ENCODE measurements around the gene TCEANC2. TPM values are rescaled to one million over a fixed set of nuclear protein-coding genes. Genes with fewer than 3 reads are reported as not detected.

TCEANC2 gene
- total RNA-seq, 2 donors from 2014 or later, result 3.3 to 5.6 TPM

DNA sequence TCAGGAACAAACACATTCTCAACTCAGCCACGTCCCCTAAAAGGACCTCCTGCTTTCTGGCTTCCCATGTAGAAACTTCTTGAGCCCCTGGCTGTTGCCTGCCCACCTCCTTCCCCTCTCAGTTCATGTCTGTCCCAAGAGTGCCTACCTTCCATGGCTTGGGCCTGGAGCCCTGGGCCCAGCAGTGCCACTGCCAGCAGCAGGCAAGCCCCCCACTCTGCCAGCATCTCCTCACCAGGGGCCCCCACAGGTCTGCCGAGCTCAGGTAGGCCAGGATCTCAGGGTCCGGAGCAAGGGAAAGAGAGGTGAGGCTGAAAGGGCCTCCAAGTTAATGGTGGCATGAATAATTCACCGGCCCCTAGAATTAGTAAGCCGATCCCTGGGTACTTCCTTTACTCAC, 99.3 kb downstream of the TCEANC2 start, which contains the start of gene CDCP2:
Gene CDCP2 (minus strand): TSS at position 305 of the 400 bp plus-strand sequence. CDS start 78 bp downstream, at position 227.
- no peak within 1 kb of the TSS for H3K4me3 ChIP-seq
- DNase-seq (ENCODE audit: low spot score), result no peak
- H3K27ac ChIP-seq, result no peak within 1 kb of the TSS
- H3K9me3 ChIP-seq, result no peaks in the 10 kb centered on the region
- H3K27me3 ChIP-seq, result no peaks in the 10 kb centered on the region
- TF ChIP-seq, protein P1, sequence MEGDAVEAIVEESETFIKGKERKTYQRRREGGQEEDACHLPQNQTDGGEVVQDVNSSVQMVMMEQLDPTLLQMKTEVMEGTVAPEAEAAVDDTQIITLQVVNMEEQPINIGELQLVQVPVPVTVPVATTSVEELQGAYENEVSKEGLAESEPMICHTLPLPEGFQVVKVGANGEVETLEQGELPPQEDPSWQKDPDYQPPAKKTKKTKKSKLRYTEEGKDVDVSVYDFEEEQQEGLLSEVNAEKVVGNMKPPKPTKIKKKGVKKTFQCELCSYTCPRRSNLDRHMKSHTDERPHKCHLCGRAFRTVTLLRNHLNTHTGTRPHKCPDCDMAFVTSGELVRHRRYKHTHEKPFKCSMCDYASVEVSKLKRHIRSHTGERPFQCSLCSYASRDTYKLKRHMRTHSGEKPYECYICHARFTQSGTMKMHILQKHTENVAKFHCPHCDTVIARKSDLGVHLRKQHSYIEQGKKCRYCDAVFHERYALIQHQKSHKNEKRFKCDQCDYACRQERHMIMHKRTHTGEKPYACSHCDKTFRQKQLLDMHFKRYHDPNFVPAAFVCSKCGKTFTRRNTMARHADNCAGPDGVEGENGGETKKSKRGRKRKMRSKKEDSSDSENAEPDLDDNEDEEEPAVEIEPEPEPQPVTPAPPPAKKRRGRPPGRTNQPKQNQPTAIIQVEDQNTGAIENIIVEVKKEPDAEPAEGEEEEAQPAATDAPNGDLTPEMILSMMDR (IDR thresholded peaks at IDR 0.05), result no peak
- peaks cover 0 to 7% of the 10 kb centered on the region in 2 donors for H3K4me1 ChIP-seq
- H3K36me3 ChIP-seq, result no peaks in the 10 kb centered on the region

DNA sequence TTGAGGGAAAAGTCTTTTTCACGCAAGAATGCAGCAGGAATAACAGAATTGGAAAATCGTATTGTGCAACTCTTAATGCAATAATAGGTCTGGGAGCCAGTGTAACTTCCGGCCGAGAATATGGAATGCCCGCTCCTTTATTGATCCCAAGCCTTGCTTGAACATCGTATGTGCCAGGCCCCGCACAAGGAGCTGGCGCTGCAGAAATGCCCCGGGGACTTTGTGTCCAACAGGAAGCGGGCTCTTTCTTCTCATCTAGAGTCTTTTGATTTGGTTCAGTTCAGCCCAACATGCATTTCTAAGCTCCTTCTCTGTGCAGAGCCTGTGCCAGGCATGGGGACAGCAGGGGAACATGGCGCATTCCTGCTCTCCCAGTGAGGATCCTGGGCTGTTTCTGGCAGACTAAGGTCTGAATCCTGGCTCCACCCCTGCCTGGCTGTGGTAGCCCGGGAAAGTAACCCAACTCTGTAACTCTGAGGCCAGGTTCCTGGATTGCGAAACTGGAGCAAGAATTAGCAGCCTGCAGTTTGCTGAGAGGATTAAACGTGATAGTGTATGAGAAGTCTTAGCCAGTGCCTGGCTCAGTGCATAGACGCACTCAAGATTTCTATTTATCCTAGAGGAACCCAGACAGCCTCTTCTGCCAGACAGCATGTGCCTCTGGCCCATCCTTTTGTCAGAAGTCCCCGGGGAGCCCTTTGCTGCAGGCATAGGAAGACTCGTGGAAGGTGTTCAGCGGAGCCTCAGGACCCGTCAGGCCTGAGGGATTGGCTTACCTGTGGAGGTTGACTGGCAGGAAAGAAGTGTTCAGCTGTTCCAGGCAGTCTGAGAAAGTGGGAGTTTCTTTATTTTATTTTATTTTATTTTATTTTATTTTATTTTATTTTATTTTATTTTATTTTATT, 100.4 kb downstream of the TCEANC2 start:
- Histone ChIP-seq H3K27me3 (no peaks in the 10 kb centered on the region), H3K9me3 (no peaks in the 10 kb centered on the region), H3K36me3 (no peaks in the 10 kb centered on the region), H3K27ac (no peak overlapping the region), H3K4me3 (no peak overlapping the region), H3K4me1 (peaks cover 0 to 7% of the 10 kb centered on the region in 2 donors)
- DNase-seq (ENCODE audit: low spot score), result peak; percentile 84
- TF ChIP-seq, protein P1 (IDR thresholded peaks at IDR 0.05), result no peak

Small RNAs within 50 kb of the gene (microRNA-seq; reads per million reads assigned to microRNA genes)
- gene MIR4781 (ENCODE audit: borderline number of aligned reads in 2 of 2, borderline replicate concordance in 1 of 2), result 0.71 to 5.0 reads per million in 2 donors

Other genes starting within 250 kb of the TCEANC2 start
- gene NDC1, start 215.3 kb upstream of the TCEANC2 start, total RNA-seq, result 1 to 10 TPM; 6.4 TPM
- 10 to 100 TPM; 14.1 to 17.5 TPM for gene YIPF1, start 163.8 kb upstream of the TCEANC2 start, total RNA-seq
- not detected for gene DIO1, start 159.4 kb upstream of the TCEANC2 start, total RNA-seq
- gene IFT25, start 107.9 kb upstream of the TCEANC2 start, total RNA-seq, result 10 to 100 TPM in 1 of 2 donors, 1 to 10 TPM in 1; 6.5 to 10.1 TPM
- gene LRRC42, start 107.3 kb upstream of the TCEANC2 start, total RNA-seq, result 10 to 100 TPM; 10.5 to 10.6 TPM
- not detected for gene LDLRAD1, start 35.4 kb upstream of the TCEANC2 start, total RNA-seq
- gene TMEM59, start 404 bp upstream of the TCEANC2 start, total RNA-seq, result 100 to 1,000 TPM; 277 to 390 TPM
- not detected for gene CDCP2, start 99.4 kb downstream of the TCEANC2 start, total RNA-seq
- gene CYB5RL, start 146.4 kb downstream of the TCEANC2 start, total RNA-seq, result 1 to 10 TPM; 2.0 to 3.5 TPM
- gene MRPL37, start 146.6 kb downstream of the TCEANC2 start, total RNA-seq, result 10 to 100 TPM; 63.1 to 75.9 TPM

Measured in right atrium auricular region (tissue), 2 donors.